A673 (cell line): ENCODE data around the gene CNP. TPM values are rescaled to one million over a fixed set of nuclear protein-coding genes. Genes with fewer than 3 reads are reported as not detected.
"Not testable (repeated sequence)": the region's sequence is repeated elsewhere in the genome, so short reads cannot be mapped to it uniquely, and the experiment has no call there.

Experiments used
- BruUV-seq: library from RNA; stranded (reverse); fragments of 400-500 nt; replicated peaks from 2 replicates; lab custom pipeline; 2021; lab: Mats Ljungman, UMichigan
- CTCF ChIA-PET: fragments of 300-600 bp; sonication (Branson Sonifier 250); formaldehyde crosslinking; loops from one replicate; lab custom pipeline; 2022; ENCODE audit warnings: antibody characterized with exemption; lab: Charles Lee
- POLR2A ChIA-PET: fragments of 300-600 bp; sonication (Branson Sonifier 250); formaldehyde crosslinking; loops from one replicate; lab custom pipeline; 2022; ENCODE audit warnings: antibody characterized with exemption; ENCODE audit not compliant: low non-redundant PET; lab: Charles Lee
- DNase-seq: peaks from one replicate; pipeline ENCODE4 v3.0.0-alpha.2; 2015; ENCODE audit warnings: low spot score
- H3K27ac ChIP-seq: fragments of 200-600 bp; sonication (generic); 2 replicates; pipeline ENCODE4 v1.5.1; 2016; ENCODE audit warnings: mixed run types, low read depth, mild to moderate bottlenecking, mixed read lengths, antibody characterized with exemption, low read length; ENCODE audit not compliant: poor library complexity, severe bottlenecking
- H3K27me3 ChIP-seq: fragments of 200-600 bp; sonication (generic); replicated peaks from 2 replicates; pipeline ENCODE4 v1.6.1; 2017; ENCODE audit warnings: mixed run types, low read depth, mild to moderate bottlenecking, mixed read lengths, antibody characterized with exemption, low read length; ENCODE audit not compliant: insufficient read depth, poor library complexity
- H3K36me3 ChIP-seq: fragments of 200-600 bp; sonication (generic); 2 replicates; pipeline ENCODE4 v1.6.1; 2016; ENCODE audit warnings: mixed run types, mild to moderate bottlenecking, mixed read lengths, antibody characterized with exemption, low read length; ENCODE audit not compliant: insufficient read depth, poor library complexity, severe bottlenecking
- H3K4me1 ChIP-seq: fragments of 200-600 bp; sonication (generic); 2 replicates; pipeline ENCODE4 v1.6.1; 2017; ENCODE audit warnings: mixed run types, mild to moderate bottlenecking, mixed read lengths, antibody characterized with exemption, low read length; ENCODE audit not compliant: insufficient read depth, poor library complexity, severe bottlenecking
- H3K4me3 ChIP-seq: fragments of 200-600 bp; sonication (generic); 2 replicates; pipeline ENCODE4 v1.5.1; 2016; ENCODE audit warnings: low read depth, mixed run types, mild to moderate bottlenecking, mixed read lengths, low read length; ENCODE audit not compliant: poor library complexity, severe bottlenecking
- H3K9me3 ChIP-seq: fragments of 200-600 bp; sonication (generic); 2 replicates; pipeline ENCODE4 v1.6.1; 2016; ENCODE audit warnings: mixed run types, low read depth, mild to moderate bottlenecking, mixed read lengths, antibody characterized with exemption, low read length; ENCODE audit not compliant: poor library complexity, severe bottlenecking
- EZH2 ChIP-seq: fragments of 200-600 bp; sonication (generic); IDR thresholded peaks from 2 replicates; pipeline ENCODE4 v1.6.1; 2017; ENCODE audit warnings: borderline replicate concordance, low read depth, mild to moderate bottlenecking, mixed read lengths, antibody characterized with exemption, low read length; ENCODE audit not compliant: poor library complexity, severe bottlenecking
- intact Hi-C: fragments of 100-400 bp; cut with micrococcal nuclease; formaldehyde crosslinking; loops from one replicate; pipeline ENCODE4 v1.10.0; 2022; ENCODE audit not compliant: unreplicated experiment
- total RNA-seq: library from RNA; stranded (reverse); gene quantifications from 2 replicates; pipeline ENCODE4 v1.2.3, GENCODE V29; 2021
- TF ChIP-seq, protein P1 (sequence below): fragments of 300-800, 200-600 bp; sonication (generic); conservative IDR thresholded peaks from 2 replicates; pipeline ENCODE4 v1.5.1; 2017; ENCODE audit warnings: low read depth, mild to moderate bottlenecking, antibody characterized with exemption, low read length, moderate library complexity, mixed read lengths

CNP gene
- total RNA-seq, 1 experiment from 2014 or later: 55.6 TPM

DNA sequence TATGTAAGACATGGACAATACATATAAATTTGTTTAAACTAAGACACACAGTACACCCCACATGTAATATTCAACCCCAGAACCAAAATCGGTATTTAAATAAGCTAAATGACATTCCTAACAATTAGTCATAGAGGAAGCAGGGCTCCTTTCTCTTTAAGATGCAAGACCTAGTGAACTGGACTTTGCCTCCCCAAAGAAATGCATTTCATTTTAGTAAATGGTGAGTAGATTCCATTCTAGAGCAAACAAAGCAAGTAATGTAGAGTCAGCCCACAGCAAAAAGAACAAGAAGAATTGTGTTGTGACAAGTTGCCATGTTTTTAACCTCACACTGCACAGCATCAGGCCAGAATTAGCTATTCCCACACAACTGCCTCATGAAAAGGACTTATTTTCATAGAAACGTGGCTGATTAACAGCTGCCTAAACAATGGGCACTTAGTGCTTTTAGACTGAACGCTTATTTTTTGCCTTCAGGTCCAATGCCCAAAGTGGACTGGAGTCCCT lies 36.3 kb downstream of the CNP start:
- no TSS peak for BruUV-seq
- Histone ChIP-seq H3K36me3 (peaks cover 8% of the 10 kb centered on the region), H3K27me3 (no peaks in the 10 kb centered on the region), H3K27ac (no peak overlapping the region), H3K9me3 (no peaks in the 10 kb centered on the region), H3K4me1 (no peaks in the 10 kb centered on the region), H3K4me3 (no peak overlapping the region)
- DNase-seq: no peak
- TF ChIP-seq, protein P1, sequence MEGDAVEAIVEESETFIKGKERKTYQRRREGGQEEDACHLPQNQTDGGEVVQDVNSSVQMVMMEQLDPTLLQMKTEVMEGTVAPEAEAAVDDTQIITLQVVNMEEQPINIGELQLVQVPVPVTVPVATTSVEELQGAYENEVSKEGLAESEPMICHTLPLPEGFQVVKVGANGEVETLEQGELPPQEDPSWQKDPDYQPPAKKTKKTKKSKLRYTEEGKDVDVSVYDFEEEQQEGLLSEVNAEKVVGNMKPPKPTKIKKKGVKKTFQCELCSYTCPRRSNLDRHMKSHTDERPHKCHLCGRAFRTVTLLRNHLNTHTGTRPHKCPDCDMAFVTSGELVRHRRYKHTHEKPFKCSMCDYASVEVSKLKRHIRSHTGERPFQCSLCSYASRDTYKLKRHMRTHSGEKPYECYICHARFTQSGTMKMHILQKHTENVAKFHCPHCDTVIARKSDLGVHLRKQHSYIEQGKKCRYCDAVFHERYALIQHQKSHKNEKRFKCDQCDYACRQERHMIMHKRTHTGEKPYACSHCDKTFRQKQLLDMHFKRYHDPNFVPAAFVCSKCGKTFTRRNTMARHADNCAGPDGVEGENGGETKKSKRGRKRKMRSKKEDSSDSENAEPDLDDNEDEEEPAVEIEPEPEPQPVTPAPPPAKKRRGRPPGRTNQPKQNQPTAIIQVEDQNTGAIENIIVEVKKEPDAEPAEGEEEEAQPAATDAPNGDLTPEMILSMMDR: no peak
- intact Hi-C loops: no loop called here
- ChIA-PET CTCF (interaction anchor here (0.5 kb wide), 1 partner anchor 39 kb away, joined by 3 read pairs; no protein-coding TSS in a partner anchor), POLR2A (no interaction called here)

DNA sequence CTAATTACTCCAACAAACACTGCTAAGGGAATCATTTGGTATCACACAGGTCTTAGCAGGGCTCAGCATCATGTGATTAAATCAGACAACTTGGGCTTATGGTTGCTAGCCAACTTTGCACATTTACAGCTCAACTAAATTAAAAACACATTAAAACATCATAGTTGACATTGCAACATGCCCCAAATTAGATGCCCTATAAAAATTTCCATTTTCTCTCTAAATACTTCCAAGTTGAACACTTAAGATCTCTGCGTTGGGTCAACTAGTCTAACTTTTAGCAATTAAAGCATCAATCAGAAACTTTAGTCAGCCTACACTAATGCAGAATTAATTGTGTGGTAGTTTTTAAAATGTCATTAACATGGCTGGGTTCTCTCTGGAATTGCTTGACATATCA lies 38.6 kb downstream of the CNP start:
- no peaks in the 10 kb centered on the region for H3K36me3 ChIP-seq
- no peaks in the 10 kb centered on the region for H3K4me1 ChIP-seq
- no peak overlapping the region for H3K27ac ChIP-seq
- no peak for TF ChIP-seq EZH2
- TF ChIP-seq, protein P1: no peak
- POLR2A ChIA-PET: interaction anchor here (0.6 kb wide), 1 partner anchor 12 kb away, joined by 3 read pairs; the partner anchor contains the start of gene DNAJC7
- no peaks in the 10 kb centered on the region for H3K9me3 ChIP-seq
- H3K4me3 ChIP-seq: no peak overlapping the region
- H3K27me3 ChIP-seq: no peaks in the 10 kb centered on the region
- intact Hi-C loops: no loop called here
- DNase-seq: no peak
- CTCF ChIA-PET: no interaction called here
- BruUV-seq: no TSS peak

DNA sequence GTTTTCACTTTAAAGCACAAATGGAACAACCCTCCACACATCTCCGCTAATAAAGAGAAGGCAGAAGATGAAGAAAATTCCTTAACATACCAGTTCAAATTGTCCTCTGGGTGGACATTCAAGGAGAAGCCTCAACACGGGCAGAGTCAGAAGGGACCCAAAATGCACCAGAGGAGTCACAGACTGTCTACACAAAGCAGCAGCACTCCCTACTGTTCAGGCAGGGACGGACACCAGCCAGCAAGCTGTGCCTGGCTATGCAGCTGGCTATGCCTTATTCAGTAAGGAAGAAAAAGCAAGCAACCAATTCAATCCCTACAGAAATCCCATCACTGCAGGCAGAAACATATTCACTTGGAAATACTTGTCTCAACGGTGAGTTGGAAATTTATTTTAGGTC lies 42.6 kb downstream of the CNP start:
- no peaks in the 10 kb centered on the region for H3K4me1 ChIP-seq
- no peak overlapping the region for H3K4me3 ChIP-seq
- POLR2A ChIA-PET: no interaction called here
- intact Hi-C loops: no loop called here
- H3K9me3 ChIP-seq: no peaks in the 10 kb centered on the region
- CTCF ChIA-PET: no interaction called here
- DNase-seq: no peak
- no peak overlapping the region for H3K27ac ChIP-seq
- H3K36me3 ChIP-seq: no peaks in the 10 kb centered on the region
- no peaks in the 10 kb centered on the region for H3K27me3 ChIP-seq
- BruUV-seq: no TSS peak
- TF ChIP-seq, protein P1: no peak
- no peak for TF ChIP-seq EZH2

DNA sequence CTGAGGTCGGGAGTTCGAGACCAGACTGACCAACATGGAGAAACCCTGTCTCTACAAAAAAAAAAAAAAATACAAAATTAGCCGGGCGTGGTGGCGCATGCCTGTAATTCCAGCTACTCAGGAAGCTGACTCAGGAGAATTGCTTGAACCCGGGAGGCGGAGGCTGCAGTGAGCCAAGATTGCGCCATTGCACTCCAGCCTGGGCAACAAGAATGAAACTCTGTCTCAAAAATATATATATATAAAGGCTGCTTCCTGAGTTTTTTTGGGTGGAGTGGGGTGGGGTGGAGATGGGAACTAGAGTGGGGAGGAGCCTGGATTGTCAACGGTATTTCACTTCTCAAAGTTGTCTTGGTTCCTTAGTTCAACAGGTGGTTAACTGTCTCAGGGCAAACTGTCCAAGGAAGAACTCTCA lies 43.7 kb downstream of the CNP start:
- DNase-seq, H3K27me3 ChIP-seq, H3K4me3 ChIP-seq, H3K9me3 ChIP-seq, CTCF ChIA-PET, POLR2A ChIA-PET, H3K36me3 ChIP-seq, H3K4me1 ChIP-seq, BruUV-seq, H3K27ac ChIP-seq, intact Hi-C loops: not testable (repeated sequence)
